IMR-90 (cell line): ENCODE measurements around the gene HTRA2. TPM values are rescaled to one million over a fixed set of nuclear protein-coding genes. Genes with fewer than 3 reads are reported as not detected.
A peak's percentile ranks its signal among the peaks of the same experiment; 100 is the strongest.

Experiments used
- ATAC-seq: fragments of 200-7000 bp; cut with Tn5 transposase; 2 replicates; pipeline ENCODE4 v1.9.1; 2020; ENCODE audit warnings: low read depth, mild to moderate bottlenecking, moderate library complexity
- BruUV-seq: library from RNA; stranded (reverse); fragments of 400-500 nt; replicated peaks from 2 replicates; lab custom pipeline; 2021; lab: Mats Ljungman, UMichigan
- CTCF ChIA-PET: fragments of 300-600 bp; formaldehyde crosslinking; extraction: SDS; loops from one replicate; lab custom pipeline; 2021; ENCODE audit warnings: antibody characterized with exemption; lab: Yijun Ruan, JAX
- POLR2A ChIA-PET: fragments of 300-600 bp; sonication (Branson Sonifier 250); formaldehyde crosslinking; loops from one replicate; lab custom pipeline; 2022; ENCODE audit warnings: antibody characterized with exemption; ENCODE audit not compliant: unreplicated experiment; lab: Charles Lee
- DNase-seq: peaks from one replicate; pipeline ENCODE4 v3.0.0; 2013
- H2AFZ ChIP-seq: replicated peaks from 2 replicates; pipeline ENCODE3; 2013; ENCODE audit warnings: low read length, mild to moderate bottlenecking; ENCODE audit not compliant: poor library complexity
- H2AK5ac ChIP-seq: 2 replicates; pipeline ENCODE4 v1.6.1; 2013; ENCODE audit warnings: low read depth, low read length, inconsistent platforms
- H2AK9ac ChIP-seq: replicated peaks from 2 replicates; pipeline ENCODE3; 2013; ENCODE audit warnings: mild to moderate bottlenecking, low read depth, low read length, moderate library complexity; ENCODE audit not compliant: poor library complexity
- H2BK120ac ChIP-seq: 2 replicates; pipeline ENCODE4 v1.6.1; 2013; ENCODE audit warnings: low read depth, low read length, inconsistent platforms
- H2BK15ac ChIP-seq: 3 replicates; pipeline ENCODE4 v1.6.1; 2013; ENCODE audit warnings: low read depth, low read length, inconsistent platforms
- H2BK20ac ChIP-seq: 2 replicates; pipeline ENCODE4 v1.6.1; 2013; ENCODE audit warnings: low read depth, mild to moderate bottlenecking, inconsistent platforms, low read length, moderate library complexity
- H2BK5ac ChIP-seq: 2 replicates; pipeline ENCODE4 v1.6.1; 2013; ENCODE audit warnings: mild to moderate bottlenecking, low read depth, low read length, inconsistent platforms; ENCODE audit not compliant: poor library complexity, severe bottlenecking
- H3K14ac ChIP-seq: replicated peaks from 2 replicates; pipeline ENCODE4 v1.6.1; 2013; ENCODE audit warnings: low read depth, low read length, inconsistent platforms
- H3K18ac ChIP-seq: 2 replicates; pipeline ENCODE4 v1.6.1; 2013; ENCODE audit warnings: low read depth, low read length, control low read depth
- H3K23ac ChIP-seq: 2 replicates; pipeline ENCODE4 v1.6.1; 2013; ENCODE audit warnings: low read depth, low read length, inconsistent platforms
- H3K27ac ChIP-seq: 2 replicates; pipeline ENCODE4 v1.5.1; 2013; ENCODE audit warnings: mild to moderate bottlenecking, control low read depth, low read length; ENCODE audit not compliant: insufficient read depth
- H3K27me3 ChIP-seq: 2 replicates; pipeline ENCODE4 v1.6.1; 2013; ENCODE audit warnings: low read length; ENCODE audit not compliant: control insufficient read depth, insufficient read depth
- H3K36me3 ChIP-seq: 2 replicates; pipeline ENCODE4 v1.6.1; 2013; ENCODE audit warnings: low read length, mixed read lengths; ENCODE audit not compliant: control insufficient read depth, insufficient read depth
- H3K4ac ChIP-seq: 2 replicates; pipeline ENCODE4 v1.6.1; 2013; ENCODE audit warnings: low read depth, low read length, inconsistent platforms
- H3K4me1 ChIP-seq: 2 replicates; pipeline ENCODE4 v1.6.1; 2013; ENCODE audit warnings: low read length, mixed read lengths; ENCODE audit not compliant: control insufficient read depth, insufficient read depth
- H3K4me2 ChIP-seq: 2 replicates; pipeline ENCODE4 v1.6.1; 2013; ENCODE audit warnings: low read depth, mild to moderate bottlenecking, control low read depth, low read length, moderate library complexity
- H3K4me3 ChIP-seq: 2 replicates; pipeline ENCODE4 v1.5.1; 2013; ENCODE audit warnings: low read depth, mild to moderate bottlenecking, control low read depth, low read length, moderate library complexity; ENCODE audit not compliant: insufficient read depth
- H3K56ac ChIP-seq: 2 replicates; pipeline ENCODE4 v1.6.1; 2013; ENCODE audit warnings: low read length, inconsistent platforms; ENCODE audit not compliant: insufficient read depth; ENCODE audit errors: extremely low read depth
- H3K79me1 ChIP-seq, 2 experiments: 2 replicates each; pipeline ENCODE4 v1.6.1; 2013; ENCODE audit warnings: low read length in 2 of 2, inconsistent platforms in 1 of 2, low read depth in 1 of 2
- H3K9ac ChIP-seq: 2 replicates; pipeline ENCODE4 v1.6.1; 2013; ENCODE audit warnings: low read depth, low read length, control low read depth
- H3K9me1 ChIP-seq: 2 replicates; pipeline ENCODE4 v1.6.1; 2013; ENCODE audit warnings: low read length, inconsistent platforms; ENCODE audit not compliant: insufficient read depth
- H3K9me3 ChIP-seq: 2 replicates; pipeline ENCODE4 v1.6.1; 2013; ENCODE audit warnings: low read length; ENCODE audit not compliant: control insufficient read depth, insufficient read depth
- H4K20me1 ChIP-seq: 2 replicates; pipeline ENCODE4 v1.6.1; 2013; ENCODE audit warnings: low read length, inconsistent platforms; ENCODE audit not compliant: insufficient read depth
- H4K5ac ChIP-seq: 2 replicates; pipeline ENCODE4 v1.6.1; 2013; ENCODE audit warnings: mild to moderate bottlenecking, low read depth, low read length, control low read depth
- H4K8ac ChIP-seq, 2 experiments: 2 replicates each; pipeline ENCODE4 v1.6.1; 2013; ENCODE audit warnings: low read depth in 2 of 2, low read length in 2 of 2, control low read depth in 1 of 2, inconsistent platforms in 1 of 2
- H4K91ac ChIP-seq: 2 replicates; pipeline ENCODE4 v1.6.1; 2013; ENCODE audit warnings: low read depth, low read length, inconsistent platforms; ENCODE audit not compliant: insufficient read depth
- MAFK ChIP-seq: IDR thresholded peaks from 2 replicates; pipeline ENCODE4 v1.6.1; 2012; ENCODE audit warnings: low read depth, low read length, improper control_type of control experiment
- RCOR1 ChIP-seq: IDR thresholded peaks from 2 replicates; pipeline ENCODE4 v1.6.1; 2012; ENCODE audit warnings: mild to moderate bottlenecking, low read length, improper control_type of control experiment; ENCODE audit not compliant: insufficient replicate concordance
- WGBS, 2 experiments: methylation state at CpG; one replicate each; pipeline versions ENCODE4 v1.1.5 to v1.1.7; 2013; ENCODE audit warnings: missing lambda C conversion rate in 2 of 2; ENCODE audit not compliant: insufficient read length in 1 of 2; ENCODE audit errors: extremely low coverage in 2 of 2; 5-methylcytosine and 5-hydroxymethylcytosine counted together
- dilution Hi-C: fragments of 300-500 bp; cut with HindIII; formaldehyde crosslinking; loops from one replicate; pipeline ENCODE4 v1.14.3; 2018; ENCODE audit warnings: low sequenced_read_pairs; ENCODE audit not compliant: unreplicated experiment
- in situ Hi-C: fragments of 300-500 bp; cut with MboI; formaldehyde crosslinking; loops from 3 replicates; pipeline ENCODE4 v1.14.3; 2019; ENCODE audit warnings: low sequenced_read_pairs, inconsistent platforms, mixed read lengths
- intact Hi-C: fragments of 100-400 bp; cut with micrococcal nuclease; formaldehyde crosslinking; loops from 2 replicates; pipeline ENCODE4 v1.10.0; 2022
- polyA plus RNA-seq, 3 experiments: library from polyadenylated mRNA; depleted of rRNA; stranded (reverse); fragments of >200 nt; gene quantifications; 2 replicates each; pipeline ENCODE4 v1.2.3, GENCODE V29; 2012; ENCODE audit warnings: low replicate concordance in 1 of 3
- total RNA-seq: library from RNA; depleted of rRNA; stranded (reverse); fragments of >200 nt; gene quantifications from 2 replicates; pipeline ENCODE4 v1.2.3, GENCODE V29; 2012
- TF ChIP-seq, protein P1 (sequence below): fragments of 150-350 bp; IDR thresholded peaks from 2 replicates; pipeline ENCODE4 v1.6.1; 2017; ENCODE audit warnings: mild to moderate bottlenecking, antibody characterized with exemption, low read length, low read depth
- TF ChIP-seq, protein P2 (sequence below): fragments of 150-350 bp; IDR thresholded peaks from 2 replicates; pipeline ENCODE4 v1.6.1; 2016; ENCODE audit warnings: low read depth, mild to moderate bottlenecking, low read length, moderate library complexity, borderline replicate concordance

The HTRA2 gene
- total and polyA plus RNA-seq, 2 of the 4 experiments (the other 2 are of a cell fraction): 23.6 to 28.1 TPM

- no peak for TF ChIP-seq MAFK
These were observed 25.9 kb upstream of the HTRA2 start (continued) for GRCh38 chr2:74503506-74504475.

GRCh38 chr2:74504591-74504990 lies 25.1 kb upstream of the HTRA2 start:
- TF ChIP-seq RCOR1: no peak
- TF ChIP-seq, protein P1, sequence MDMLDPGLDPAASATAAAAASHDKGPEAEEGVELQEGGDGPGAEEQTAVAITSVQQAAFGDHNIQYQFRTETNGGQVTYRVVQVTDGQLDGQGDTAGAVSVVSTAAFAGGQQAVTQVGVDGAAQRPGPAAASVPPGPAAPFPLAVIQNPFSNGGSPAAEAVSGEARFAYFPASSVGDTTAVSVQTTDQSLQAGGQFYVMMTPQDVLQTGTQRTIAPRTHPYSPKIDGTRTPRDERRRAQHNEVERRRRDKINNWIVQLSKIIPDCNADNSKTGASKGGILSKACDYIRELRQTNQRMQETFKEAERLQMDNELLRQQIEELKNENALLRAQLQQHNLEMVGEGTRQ: no peak
- TF ChIP-seq, protein P2, sequence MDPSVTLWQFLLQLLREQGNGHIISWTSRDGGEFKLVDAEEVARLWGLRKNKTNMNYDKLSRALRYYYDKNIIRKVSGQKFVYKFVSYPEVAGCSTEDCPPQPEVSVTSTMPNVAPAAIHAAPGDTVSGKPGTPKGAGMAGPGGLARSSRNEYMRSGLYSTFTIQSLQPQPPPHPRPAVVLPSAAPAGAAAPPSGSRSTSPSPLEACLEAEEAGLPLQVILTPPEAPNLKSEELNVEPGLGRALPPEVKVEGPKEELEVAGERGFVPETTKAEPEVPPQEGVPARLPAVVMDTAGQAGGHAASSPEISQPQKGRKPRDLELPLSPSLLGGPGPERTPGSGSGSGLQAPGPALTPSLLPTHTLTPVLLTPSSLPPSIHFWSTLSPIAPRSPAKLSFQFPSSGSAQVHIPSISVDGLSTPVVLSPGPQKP: no peak
- Histone ChIP-seq H3K18ac (no peak overlapping the region), H3K9me3 (no peaks in the 10 kb centered on the region), H2AFZ (no peak overlapping the region), H4K5ac (no peak overlapping the region), H3K79me1 (peaks cover 12 to 40% of the 10 kb centered on the region in 2 experiments), H3K4me1 (peaks cover 18% of the 10 kb centered on the region), H2BK120ac (no peak overlapping the region), H3K9ac (no peak overlapping the region), H3K4me2 (no peak overlapping the region), H3K4ac (no peak overlapping the region), H3K14ac (no peak overlapping the region), H3K27me3 (peaks cover 16% of the 10 kb centered on the region), H3K23ac (no peak overlapping the region), H2BK15ac (no peak overlapping the region), H3K36me3 (peaks cover 16% of the 10 kb centered on the region), H4K91ac (no peak overlapping the region), H3K27ac (no peak overlapping the region), H3K4me3 (no peak overlapping the region), H2AK9ac (no peak overlapping the region), H2AK5ac (peak overlapping the region; percentile 85; the same call in 1 of the 2 replicates), H3K9me1 (peaks cover 9% of the 10 kb centered on the region), H4K20me1 (no peaks in the 10 kb centered on the region), H3K56ac (no peak overlapping the region), H2BK20ac (no peak overlapping the region), H2BK5ac (no peak overlapping the region), H4K8ac (peak overlapping the region in 1 of 2 experiments; percentile 30; a peak in 1 of 4 replicates)
- no peak for ATAC-seq
- no TSS peak for BruUV-seq
- dilution Hi-C loops (no loop called here), intact Hi-C loops (no loop called here), in situ Hi-C loops (no loop called here)
- WGBS, 2 experiments: no CpG with 5 or more reads among the region's 3 CpGs
- POLR2A ChIA-PET: interaction anchor here (1.1 to 1.4 kb wide), 2 partner anchors 22 to 89 kb away, joined by 3 to 4 read pairs; partner anchors contain the start of genes CCDC142 and TTC31
- DNase-seq: no peak
- CTCF ChIA-PET: no interaction called here
